Epithelial cell of esophagus (primary cell): ENCODE data around the gene OR4D9.
A peak's percentile ranks its signal among the peaks of the same experiment; 100 is the strongest.

Source experiments
- DNase-seq: peaks from one replicate; pipeline ENCODE4 v3.0.0; 2010; ENCODE audit warnings: low read depth
- H3K4me3 ChIP-seq: 2 replicates; pipeline ENCODE4 v1.5.1; 2011; ENCODE audit warnings: mild to moderate bottlenecking, low read length, control low read depth
- TF ChIP-seq, protein P1 (sequence below): IDR thresholded peaks from 2 replicates; pipeline ENCODE4 v1.5.1; 2011; ENCODE audit warnings: low read depth, mild to moderate bottlenecking, low read length, control low read depth, inconsistent platforms; ENCODE audit not compliant: insufficient read depth; ENCODE audit errors: missing control alignments

Gene OR4D9

DNA sequence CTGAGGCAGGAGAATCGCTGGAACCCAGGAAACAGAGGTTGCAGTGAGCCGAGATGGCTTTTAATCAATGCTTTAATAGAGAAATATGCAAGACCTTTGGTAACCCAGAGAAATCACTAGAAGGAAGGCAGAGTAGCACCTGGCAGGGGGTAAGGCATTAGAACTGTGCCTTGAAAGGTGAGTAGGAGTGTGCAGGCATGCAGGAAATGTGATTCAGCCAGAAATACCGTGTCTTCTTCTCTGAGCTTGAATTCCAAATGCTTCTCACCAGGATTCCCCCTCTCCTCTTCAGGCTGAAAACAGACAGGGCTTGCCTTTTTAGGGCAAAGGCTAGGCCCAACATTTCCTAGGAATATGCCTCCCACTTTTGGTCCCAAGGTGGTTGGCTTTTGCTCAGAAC lies 51.0 kb downstream of the OR4D9 start:
- no peak overlapping the region for H3K4me3 ChIP-seq
- peak; percentile 66 for DNase-seq
- TF ChIP-seq, protein P1, sequence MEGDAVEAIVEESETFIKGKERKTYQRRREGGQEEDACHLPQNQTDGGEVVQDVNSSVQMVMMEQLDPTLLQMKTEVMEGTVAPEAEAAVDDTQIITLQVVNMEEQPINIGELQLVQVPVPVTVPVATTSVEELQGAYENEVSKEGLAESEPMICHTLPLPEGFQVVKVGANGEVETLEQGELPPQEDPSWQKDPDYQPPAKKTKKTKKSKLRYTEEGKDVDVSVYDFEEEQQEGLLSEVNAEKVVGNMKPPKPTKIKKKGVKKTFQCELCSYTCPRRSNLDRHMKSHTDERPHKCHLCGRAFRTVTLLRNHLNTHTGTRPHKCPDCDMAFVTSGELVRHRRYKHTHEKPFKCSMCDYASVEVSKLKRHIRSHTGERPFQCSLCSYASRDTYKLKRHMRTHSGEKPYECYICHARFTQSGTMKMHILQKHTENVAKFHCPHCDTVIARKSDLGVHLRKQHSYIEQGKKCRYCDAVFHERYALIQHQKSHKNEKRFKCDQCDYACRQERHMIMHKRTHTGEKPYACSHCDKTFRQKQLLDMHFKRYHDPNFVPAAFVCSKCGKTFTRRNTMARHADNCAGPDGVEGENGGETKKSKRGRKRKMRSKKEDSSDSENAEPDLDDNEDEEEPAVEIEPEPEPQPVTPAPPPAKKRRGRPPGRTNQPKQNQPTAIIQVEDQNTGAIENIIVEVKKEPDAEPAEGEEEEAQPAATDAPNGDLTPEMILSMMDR, result no peak
